Natural killer cell treated with Interleukin-12 subunit alpha and Interleukin-12 subunit beta and Interleukin-15 and Interleukin-18, amount 100 ng/mL, for 72 hours (primary cell): ENCODE measurements around the gene TRABD2B. TPM values are rescaled to one million over a fixed set of nuclear protein-coding genes. Genes with fewer than 3 reads are reported as not detected.

Source experiments
- ATAC-seq, 2 donors: fragments of 150-1000 bp; cut with Tn5 transposase in 1 of 2; sonication (Bioruptor Pico), chemical (Tn5 transposase) in 1 of 2; 2 replicates each; pipeline ENCODE4 v1.10.0; 2021
- DNase-seq: peaks from one replicate; pipeline ENCODE4 v3.0.0; 2022; ENCODE audit warnings: low spot score
- H3K27ac Mint-ChIP-seq, 2 donors: 1 replicate in 1 of 2; 2 replicates in 1 of 2; pipeline ENCODE4 v1.8.0; 2022; ENCODE audit warnings: mixed read lengths in 2 of 2, mild to moderate bottlenecking in 1 of 2, moderate library complexity in 1 of 2
- H3K27me3 Mint-ChIP-seq, 2 donors: 1 replicate in 1 of 2; 2 replicates in 1 of 2; pipeline ENCODE4 v1.8.0; 2022; ENCODE audit warnings: mixed read lengths in 2 of 2
- H3K36me3 Mint-ChIP-seq: one replicate; pipeline ENCODE4 v1.8.0; 2022; ENCODE audit warnings: mixed read lengths
- H3K4me1 Mint-ChIP-seq, 2 donors: 1 replicate in 1 of 2; 2 replicates in 1 of 2; pipeline ENCODE4 v1.8.0; 2022; ENCODE audit warnings: low read depth in 2 of 2, mixed read lengths in 2 of 2, mild to moderate bottlenecking in 1 of 2
- H3K4me3 Mint-ChIP-seq: one replicate; pipeline ENCODE4 v1.8.0; 2022; ENCODE audit warnings: mixed read lengths
- H3K9me3 Mint-ChIP-seq: 2 replicates; pipeline ENCODE4 v1.8.0; 2022; ENCODE audit warnings: mixed read lengths
- total RNA-seq, 2 donors: library from RNA; stranded (reverse); gene quantifications; one replicate each; pipeline ENCODE4 v1.2.3, GENCODE V29; 2022

TRABD2B gene
- total RNA-seq, 2 donors from 2014 or later = not detected

DNA sequence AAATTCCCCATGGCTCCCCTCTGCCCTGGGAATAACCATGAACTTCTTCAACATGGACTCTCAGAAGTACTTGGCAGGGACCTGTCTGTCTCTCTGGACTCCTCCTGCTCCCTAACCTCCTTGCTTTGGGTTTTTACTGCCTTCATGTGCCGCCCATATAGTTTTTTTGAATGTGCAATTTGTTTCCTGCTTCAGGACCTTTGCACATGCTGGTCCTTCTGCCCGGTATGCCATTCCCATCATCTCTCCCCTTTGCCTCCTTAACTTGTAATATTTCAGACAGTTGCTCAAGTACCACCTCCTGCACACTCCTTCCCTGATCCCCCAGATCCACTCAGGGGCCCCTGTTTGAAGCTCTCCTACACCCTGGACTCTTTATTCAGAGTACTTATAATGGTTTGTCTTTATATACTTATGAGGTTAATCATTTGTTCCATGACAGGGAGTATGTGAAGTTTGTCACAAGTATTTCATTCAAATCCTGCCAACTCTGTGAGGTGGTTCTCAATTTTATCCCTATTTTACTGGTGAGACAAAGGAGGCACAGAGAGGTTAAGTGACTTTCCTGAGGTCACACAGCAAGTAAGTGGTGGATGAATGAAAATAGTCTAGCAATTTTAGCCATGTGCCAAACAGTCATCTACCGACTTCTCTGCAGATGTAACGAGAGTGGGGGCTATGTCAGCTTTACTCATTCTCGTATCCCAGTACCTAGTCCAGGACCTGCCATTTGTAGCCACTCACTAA, 180.7 kb downstream of the TRABD2B start:
- no peak for ATAC-seq
- Mint-ChIP-seq H3K4me3 (no peak overlapping the region), H3K9me3 (no peaks in the 10 kb centered on the region), H3K36me3 (no peaks in the 10 kb centered on the region), H3K4me1 (no peaks in the 10 kb centered on the region), H3K27ac (no peak overlapping the region), H3K27me3 (peaks cover 6 to 10% of the 10 kb centered on the region in 2 donors)
- DNase-seq = no peak

DNA sequence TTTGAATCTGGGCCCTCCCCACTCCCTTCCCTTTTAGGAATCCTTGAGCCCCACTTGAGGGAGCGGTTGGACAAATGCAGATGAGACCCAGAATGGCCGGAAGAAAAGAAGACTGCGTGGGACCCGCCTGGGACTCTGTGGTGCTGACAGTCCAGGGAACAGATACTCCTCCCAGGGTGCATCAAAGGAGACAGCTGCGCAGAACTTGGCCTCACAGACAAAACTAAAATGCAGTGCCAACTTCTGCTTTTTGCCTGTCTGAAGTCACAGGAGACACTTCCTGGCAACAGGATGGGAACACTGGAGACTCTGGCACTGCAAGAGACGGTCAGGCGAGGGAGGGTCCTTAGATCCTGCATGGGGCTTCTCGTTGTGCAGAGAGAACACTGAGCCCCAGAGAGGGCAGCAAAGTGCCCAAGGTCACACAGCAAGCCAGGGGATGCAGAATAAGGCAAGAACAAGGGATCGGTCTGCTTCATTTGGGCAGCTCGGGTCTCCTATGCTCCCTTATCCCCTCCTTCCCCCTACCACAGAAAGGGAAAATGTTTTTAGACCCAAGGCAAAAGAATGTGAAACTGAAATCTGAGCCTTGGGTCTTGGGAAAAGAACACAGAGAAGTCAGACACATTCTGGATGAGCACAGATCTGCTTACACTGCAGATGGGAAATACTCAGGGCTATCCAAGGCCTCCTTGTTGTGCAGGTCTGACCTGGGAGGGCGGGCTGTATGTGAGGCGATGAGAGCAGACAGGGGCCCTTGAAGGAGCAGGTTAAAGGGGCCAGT, 182.4 kb downstream of the TRABD2B start:
- DNase-seq (no peak), ATAC-seq (no peak)
- Mint-ChIP-seq H3K9me3 (no peaks in the 10 kb centered on the region), H3K4me1 (no peaks in the 10 kb centered on the region), H3K27ac (no peak overlapping the region), H3K36me3 (no peaks in the 10 kb centered on the region), H3K27me3 (peaks cover 17 to 19% of the 10 kb centered on the region in 2 donors), H3K4me3 (no peak overlapping the region)

DNA sequence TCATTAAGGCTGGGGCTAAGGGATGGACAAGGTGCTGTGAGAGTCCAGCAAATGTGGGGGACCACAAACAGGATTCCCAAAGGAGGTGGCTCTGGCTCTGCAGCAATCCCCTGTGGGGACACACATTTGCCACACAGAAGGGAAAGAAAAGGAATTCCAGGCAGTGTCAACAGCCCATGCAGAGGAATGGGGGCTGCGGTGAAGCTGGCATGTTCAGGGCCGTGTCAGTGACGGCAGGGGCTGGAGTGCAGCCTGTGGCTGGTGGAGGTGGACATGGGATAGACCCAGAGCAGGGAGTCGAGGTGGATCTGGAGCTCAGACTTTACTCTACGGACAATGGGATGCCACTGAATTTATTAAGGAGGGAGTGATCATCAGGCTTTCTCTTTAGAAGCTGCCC, 183.2 kb downstream of the TRABD2B start:
- H3K36me3 Mint-ChIP-seq = no peaks in the 10 kb centered on the region
- H3K4me3 Mint-ChIP-seq = no peak overlapping the region
- H3K27ac Mint-ChIP-seq = no peak overlapping the region
- H3K27me3 Mint-ChIP-seq = peaks cover 17 to 22% of the 10 kb centered on the region in 2 donors
- DNase-seq (no peak), ATAC-seq (no peak)
- H3K9me3 Mint-ChIP-seq = no peaks in the 10 kb centered on the region
- no peaks in the 10 kb centered on the region for H3K4me1 Mint-ChIP-seq

DNA sequence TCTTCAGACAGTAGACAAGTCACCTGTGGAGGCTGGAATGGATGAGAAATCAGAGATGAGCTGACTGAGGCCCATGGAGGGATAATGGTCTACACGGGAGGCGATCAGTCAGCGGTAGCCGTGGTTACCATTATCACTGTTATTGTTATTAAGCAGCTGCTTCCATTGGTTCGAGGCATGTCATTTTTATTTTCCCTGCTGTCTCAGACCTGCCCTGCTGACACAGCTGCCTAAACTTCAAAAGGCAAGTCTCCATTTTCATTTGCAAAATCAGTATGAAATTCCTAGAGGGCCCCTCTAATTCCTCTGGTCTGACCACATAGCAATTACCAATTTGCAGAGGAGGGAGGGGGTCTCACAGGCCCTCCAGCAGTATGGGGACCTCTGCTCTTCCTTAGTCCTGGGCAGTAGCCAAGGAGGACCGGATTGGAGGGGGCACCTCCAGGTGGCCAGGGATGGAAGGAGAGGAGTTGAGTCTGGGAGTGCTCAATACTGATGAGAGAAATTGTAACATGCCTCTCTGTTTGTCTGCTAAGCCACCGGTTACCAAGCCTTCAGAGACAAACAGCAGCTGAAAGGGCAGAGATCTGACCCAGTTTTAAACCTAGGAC, 184.2 kb downstream of the TRABD2B start:
- Mint-ChIP-seq H3K9me3 (no peaks in the 10 kb centered on the region), H3K27me3 (peaks cover 17 to 22% of the 10 kb centered on the region in 2 donors), H3K4me3 (no peak overlapping the region), H3K27ac (no peak overlapping the region), H3K4me1 (no peaks in the 10 kb centered on the region), H3K36me3 (no peaks in the 10 kb centered on the region)
- DNase-seq (no peak), ATAC-seq (no peak)

DNA sequence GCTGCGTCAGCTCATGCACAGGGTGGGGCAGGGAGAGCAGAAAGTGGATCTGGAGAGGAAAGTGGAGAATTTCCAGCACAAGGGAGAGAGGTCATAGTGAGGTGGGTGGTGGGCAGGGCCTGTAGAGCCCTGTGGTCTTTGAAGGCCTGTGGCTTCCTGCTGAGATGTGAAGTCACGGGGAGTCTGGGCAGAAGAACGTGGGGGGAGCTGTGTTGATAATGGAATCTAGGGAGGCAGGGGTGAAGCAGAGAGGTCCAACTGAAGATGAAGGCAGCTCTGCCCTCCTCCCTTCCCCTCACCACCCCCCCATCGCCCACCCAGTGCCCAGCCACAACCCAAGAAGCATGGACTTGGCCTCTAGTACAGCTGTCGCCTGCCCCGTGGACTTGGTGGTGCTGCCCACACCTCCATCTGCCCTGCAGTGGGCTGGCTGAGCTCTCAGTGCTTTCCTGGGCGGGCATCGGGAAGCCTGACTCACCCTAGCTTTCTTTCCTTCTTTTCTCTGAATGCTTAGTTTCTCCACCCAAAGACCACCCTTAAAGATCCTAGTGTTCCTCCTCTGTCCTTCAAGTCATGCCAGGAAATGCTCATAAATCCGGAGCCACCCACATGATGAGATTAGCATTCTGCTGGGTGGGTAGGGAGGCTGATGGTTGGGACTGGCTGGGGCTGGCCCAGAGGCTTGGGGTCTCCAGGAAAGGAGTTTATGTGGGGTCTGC, 186.1 kb downstream of the TRABD2B start:
- H3K27ac Mint-ChIP-seq = no peak overlapping the region

DNA sequence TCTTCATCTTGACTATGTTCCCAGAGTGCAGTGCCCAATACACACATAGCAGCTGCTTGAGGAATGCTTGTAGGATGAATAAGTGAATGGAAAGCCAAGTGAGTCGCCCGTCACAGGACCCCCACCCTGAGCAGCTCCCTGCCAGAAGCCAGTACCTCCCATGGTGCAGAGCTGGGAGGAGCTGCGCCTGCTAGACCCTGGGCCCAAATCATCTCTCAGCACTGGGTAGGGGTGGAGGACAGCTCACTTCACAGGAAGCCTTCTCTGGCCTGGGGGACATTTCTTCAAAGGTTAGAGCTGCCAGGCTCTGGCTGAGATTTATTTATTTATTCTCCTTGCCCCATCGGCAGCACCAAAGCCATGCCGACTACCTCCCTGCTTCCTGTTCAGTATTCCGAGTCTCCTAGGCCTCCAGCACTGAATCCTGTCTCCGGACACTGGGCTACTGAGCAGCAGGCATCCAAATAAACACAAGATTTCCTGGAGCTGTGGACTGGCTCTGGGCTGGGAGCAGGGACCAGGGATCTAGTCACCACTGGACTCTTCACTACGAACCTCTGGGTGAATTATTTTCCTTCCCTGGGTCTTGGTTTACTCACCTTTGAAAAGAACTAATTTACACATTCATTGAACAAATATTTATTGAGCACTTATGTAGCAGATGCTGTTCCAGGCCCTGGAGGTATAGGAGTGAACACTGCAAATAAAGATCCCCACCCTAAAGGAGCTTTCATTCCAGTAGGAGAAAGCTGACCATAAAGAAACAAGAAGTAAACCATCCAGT, 187.7 kb downstream of the TRABD2B start:
- H3K4me3 Mint-ChIP-seq = no peak overlapping the region
- H3K9me3 Mint-ChIP-seq = no peaks in the 10 kb centered on the region
- no peak for ATAC-seq
- no peaks in the 10 kb centered on the region for H3K36me3 Mint-ChIP-seq
- peaks cover 17 to 22% of the 10 kb centered on the region in 2 donors for H3K27me3 Mint-ChIP-seq
- no peak overlapping the region for H3K27ac Mint-ChIP-seq
- DNase-seq = no peak
- no peaks in the 10 kb centered on the region for H3K4me1 Mint-ChIP-seq

More for the DNA sequence above, 186.1 kb downstream of the TRABD2B start:
- Mint-ChIP-seq H3K36me3 (no peaks in the 10 kb centered on the region), H3K4me3 (no peak overlapping the region), H3K4me1 (no peaks in the 10 kb centered on the region), H3K27me3 (peaks cover 17 to 22% of the 10 kb centered on the region in 2 donors), H3K9me3 (no peaks in the 10 kb centered on the region)
- ATAC-seq = no peak
- DNase-seq = no peak

DNA sequence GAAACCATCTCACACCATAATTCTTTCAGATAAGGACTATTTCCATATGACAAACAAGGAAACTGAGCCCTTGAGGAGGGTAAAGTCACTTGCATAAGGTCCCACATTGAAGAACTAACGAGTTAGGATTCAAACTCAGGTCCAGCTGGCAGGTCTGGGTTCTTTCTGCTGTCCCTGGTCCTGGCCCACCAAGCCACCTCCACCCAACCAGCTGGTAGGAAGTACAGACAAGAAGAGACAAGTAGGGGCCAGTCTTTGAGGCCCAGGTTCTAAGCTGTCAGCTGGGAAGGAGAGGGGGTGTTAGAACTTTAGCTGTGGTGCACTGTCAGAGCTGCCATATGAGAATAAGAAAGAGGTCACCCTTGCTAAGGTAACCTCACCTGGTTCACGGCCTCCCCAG, 188.6 kb downstream of the TRABD2B start:
- Mint-ChIP-seq H3K36me3 (no peaks in the 10 kb centered on the region), H3K9me3 (no peaks in the 10 kb centered on the region), H3K4me3 (no peak overlapping the region), H3K4me1 (no peaks in the 10 kb centered on the region), H3K27me3 (peaks cover 15 to 22% of the 10 kb centered on the region in 2 donors), H3K27ac (no peak overlapping the region)
- DNase-seq (no peak), ATAC-seq (no peak)

DNA sequence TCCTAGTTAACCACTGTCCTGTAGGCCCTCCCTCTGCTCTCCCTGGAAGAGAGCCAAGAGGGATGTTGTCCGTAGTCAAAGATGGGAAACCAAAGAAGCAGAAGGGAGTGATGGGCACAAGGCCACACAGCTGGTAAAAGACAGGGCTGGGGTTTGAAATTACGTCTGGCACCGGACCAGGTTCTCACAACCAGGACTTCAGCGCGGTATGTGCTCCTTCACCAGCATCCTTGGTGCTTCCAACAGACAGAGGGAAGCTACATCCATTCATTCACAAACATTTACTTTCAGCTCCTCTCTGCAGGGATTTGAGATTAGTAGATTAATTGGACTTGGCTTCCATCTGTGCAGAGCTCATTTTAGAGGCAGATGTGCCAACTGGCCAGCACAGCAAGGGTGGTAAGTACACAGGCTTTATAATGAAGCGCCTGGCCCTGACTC, 191.2 kb downstream of the TRABD2B start:
- Mint-ChIP-seq H3K27me3 (peaks cover 8 to 12% of the 10 kb centered on the region in 2 donors), H3K4me3 (no peak overlapping the region), H3K36me3 (no peaks in the 10 kb centered on the region), H3K9me3 (no peaks in the 10 kb centered on the region), H3K27ac (no peak overlapping the region), H3K4me1 (no peaks in the 10 kb centered on the region)
- no peak for DNase-seq
- ATAC-seq = no peak

DNA sequence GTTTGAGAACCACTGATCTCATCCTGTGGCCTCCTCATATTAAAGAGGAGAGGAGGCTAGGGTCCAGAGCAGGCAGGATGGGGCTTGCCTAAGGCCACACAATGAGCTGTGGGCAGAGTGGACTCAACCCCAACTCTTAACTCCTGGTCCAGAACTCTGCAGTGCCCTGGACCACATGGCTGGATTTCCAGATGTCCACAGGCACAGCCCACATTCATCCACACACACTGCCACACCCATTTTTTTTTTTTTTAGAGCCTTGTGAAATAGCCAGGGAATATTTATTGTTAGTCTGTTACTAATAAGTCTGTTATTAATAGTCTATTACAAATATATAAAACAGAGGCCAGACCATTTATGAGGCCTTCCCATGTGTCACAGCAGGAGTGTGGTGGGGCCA, 192.2 kb downstream of the TRABD2B start:
- H3K4me1 Mint-ChIP-seq = no peaks in the 10 kb centered on the region
- ATAC-seq (no peak), DNase-seq (no peak)
- peaks cover 2 to 5% of the 10 kb centered on the region in 2 donors for H3K27me3 Mint-ChIP-seq
- no peaks in the 10 kb centered on the region for H3K36me3 Mint-ChIP-seq
- no peak overlapping the region for H3K27ac Mint-ChIP-seq
- H3K4me3 Mint-ChIP-seq = no peak overlapping the region
- no peaks in the 10 kb centered on the region for H3K9me3 Mint-ChIP-seq

DNA sequence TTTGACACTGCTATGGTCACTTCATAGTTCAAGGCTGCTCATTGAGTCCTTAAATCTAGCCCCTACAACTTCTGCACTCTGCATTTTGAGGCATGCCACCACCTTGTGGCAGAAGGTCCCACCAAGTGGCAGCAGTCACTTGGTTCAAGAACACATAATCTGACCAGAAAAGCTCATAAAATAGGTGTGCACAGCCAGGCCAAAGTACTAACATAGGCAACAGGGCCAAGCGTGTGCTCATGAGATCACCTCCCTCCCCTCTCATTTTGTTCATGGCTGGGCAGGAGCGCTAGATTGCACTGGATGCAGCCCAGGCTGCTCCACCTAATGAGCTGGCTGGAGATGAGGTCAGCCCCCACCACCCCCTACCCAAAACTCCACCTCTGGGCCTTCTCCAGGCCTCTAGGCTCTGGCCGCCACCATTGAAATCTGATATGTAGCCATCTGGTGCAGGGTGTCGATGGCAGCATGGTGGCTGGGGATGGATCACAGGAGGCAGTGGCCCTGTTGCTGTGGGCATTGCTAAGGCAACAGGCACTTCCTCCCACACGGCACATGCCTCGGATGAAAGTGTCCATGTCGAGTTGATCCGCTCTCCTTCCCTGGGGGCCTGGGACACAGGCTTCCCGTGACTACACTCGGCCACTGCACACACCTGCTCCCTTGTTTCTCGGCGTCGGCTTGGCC, 193.2 kb downstream of the TRABD2B start:
- Mint-ChIP-seq H3K4me1 (no peaks in the 10 kb centered on the region), H3K27me3 (no peaks in the 10 kb centered on the region), H3K27ac (no peak overlapping the region), H3K36me3 (no peaks in the 10 kb centered on the region), H3K9me3 (no peaks in the 10 kb centered on the region), H3K4me3 (no peak overlapping the region)
- ATAC-seq (no peak), DNase-seq (no peak)

DNA sequence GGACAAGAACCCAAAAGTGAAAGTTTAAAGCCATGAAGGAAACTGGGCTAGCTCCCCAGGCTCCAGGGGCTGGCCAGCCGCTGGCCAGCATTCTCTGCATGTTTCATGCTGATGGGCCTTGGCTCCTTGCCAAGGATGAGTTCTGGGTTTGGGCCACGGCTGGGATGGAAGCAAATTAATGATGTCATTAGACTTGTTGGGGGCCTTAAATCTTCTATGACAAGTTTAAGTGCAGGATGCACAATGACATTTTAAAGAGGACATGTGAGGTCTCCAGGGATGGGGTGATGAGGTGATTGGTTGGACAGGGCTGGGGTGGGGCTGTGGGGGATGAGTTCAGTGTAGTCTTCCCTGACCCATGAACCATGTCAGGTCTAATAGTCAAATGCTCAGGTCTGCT, 199.6 kb downstream of the TRABD2B start:
- Mint-ChIP-seq H3K27ac (no peak overlapping the region), H3K9me3 (no peaks in the 10 kb centered on the region), H3K4me3 (no peak overlapping the region), H3K27me3 (no peaks in the 10 kb centered on the region), H3K4me1 (no peaks in the 10 kb centered on the region), H3K36me3 (no peaks in the 10 kb centered on the region)
- DNase-seq (no peak), ATAC-seq (no peak)

DNA sequence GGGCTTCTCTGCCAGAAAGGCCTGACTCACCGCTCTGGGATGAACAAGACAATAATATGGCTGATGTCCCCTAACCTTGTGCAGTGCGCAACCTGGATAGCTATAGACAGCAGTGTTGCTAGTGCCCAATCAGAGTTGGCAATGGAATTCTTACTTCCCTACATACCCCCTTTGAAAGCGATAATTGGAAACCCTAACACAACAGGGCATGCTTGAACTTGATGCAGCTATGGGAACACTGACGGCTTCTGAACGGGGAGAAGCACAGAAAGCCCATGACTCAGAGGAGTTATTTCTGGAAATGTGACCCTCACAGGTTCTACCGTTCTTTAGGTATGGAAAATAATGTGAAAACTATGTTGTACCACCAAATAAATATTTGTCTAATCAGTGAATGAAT, 200.6 kb downstream of the TRABD2B start:
- peaks cover 0 to 3% of the 10 kb centered on the region in 2 donors for H3K27me3 Mint-ChIP-seq
- H3K27ac Mint-ChIP-seq = no peak overlapping the region
- H3K4me1 Mint-ChIP-seq = no peaks in the 10 kb centered on the region
- DNase-seq (no peak), ATAC-seq (no peak)
- no peaks in the 10 kb centered on the region for H3K9me3 Mint-ChIP-seq
- no peak overlapping the region for H3K4me3 Mint-ChIP-seq
- no peaks in the 10 kb centered on the region for H3K36me3 Mint-ChIP-seq
